ENCODE data around the gene ATG4D. TPM values are rescaled to one million over a fixed set of nuclear protein-coding genes. Genes with fewer than 3 reads are reported as not detected.

ATG4D gene
- total RNA-seq, 1 experiment from 2014 or later, result 7.0 TPM

DNA sequence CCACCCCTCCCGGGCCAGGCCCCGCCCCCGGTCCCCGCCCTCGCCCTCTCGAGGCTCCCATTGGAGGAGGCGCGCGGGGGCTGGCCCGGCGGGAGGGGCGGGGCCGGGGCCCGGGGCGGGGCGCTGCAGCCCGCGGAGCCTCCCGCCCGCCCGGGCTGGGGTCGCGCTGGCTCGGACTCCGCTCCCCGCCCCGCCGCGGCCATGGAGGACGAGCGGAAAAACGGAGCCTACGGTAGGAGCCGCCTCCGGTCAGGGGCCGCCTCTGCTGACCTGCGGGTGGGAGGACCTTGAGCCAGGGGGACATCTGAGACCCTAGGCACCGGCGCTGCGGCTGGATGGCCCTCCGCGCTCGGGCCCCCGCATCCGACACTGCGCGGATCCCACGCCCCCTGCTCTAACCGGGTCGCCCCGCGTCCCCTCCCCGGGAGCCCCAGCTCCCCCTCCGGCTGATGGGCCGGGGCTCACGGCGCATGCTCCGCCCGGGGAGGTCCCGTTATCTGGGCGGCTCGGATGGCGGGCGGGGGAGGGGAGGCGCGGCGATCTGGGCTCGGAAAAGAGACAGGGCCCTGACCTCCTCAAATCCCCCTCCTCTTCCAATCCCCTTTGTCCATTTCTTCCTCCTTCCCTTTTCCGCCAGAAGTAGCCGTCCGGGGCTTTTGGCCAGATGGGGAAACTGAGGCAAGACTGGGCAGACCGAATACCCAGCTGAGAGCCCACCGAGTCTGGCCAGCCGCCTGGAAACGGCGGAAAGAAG is 58.8 kb downstream of the ATG4D start:
- peak overlapping the region; percentile 69 for H3K4me2 ChIP-seq (ENCODE audit: low read depth, low read length, poor library complexity, severe bottlenecking)
- H3K4me1 ChIP-seq (ENCODE audit: low read length), result peaks cover 22% of the 10 kb centered on the region

More for the DNA sequence above, 58.8 kb downstream of the ATG4D start:
- H3K4me3 ChIP-seq (ENCODE audit: low read length), result peak overlapping the region; percentile 76
- H4K20me1 ChIP-seq (ENCODE audit: insufficient read depth, low read depth, low read length), result no peaks in the 10 kb centered on the region
- H3K79me2 ChIP-seq (ENCODE audit: low read length), result peaks cover 29% of the 10 kb centered on the region
- peak overlapping the region; percentile 91 for H3K27ac ChIP-seq (ENCODE audit: low read length)
- peak; percentile 95 for DNase-seq
- no peaks in the 10 kb centered on the region for H3K27me3 ChIP-seq (ENCODE audit: low read length)
- no peaks in the 10 kb centered on the region for H3K9me2 ChIP-seq (replicated peaks; ENCODE audit: insufficient read depth, low read length)
- no peaks in the 10 kb centered on the region for H3K36me3 ChIP-seq (ENCODE audit: insufficient read depth, low read length)
- H3K9ac ChIP-seq (ENCODE audit: low read length), result peak overlapping the region; percentile 95
- H3K9me3 ChIP-seq (ENCODE audit: low read length), result no peaks in the 10 kb centered on the region
- no peak overlapping the region for H2AFZ ChIP-seq (ENCODE audit: low read length)

Small RNA genes lying within 50 kb of the gene (small RNA-seq; reads per million reads assigned to genes)
- gene MIR1238 (not detected), gene RNU7-140P (not detected)

Other genes starting within 250 kb of the ATG4D start
- gene ZGLP1, start 234.1 kb upstream of the ATG4D start, total RNA-seq (2014; rRNA removed; shearing (Covaris generic); ENCODE audit: low replicate concordance), result 5.3 and 7.1 TPM in 2 replicates
- gene FDX2, start 227.9 kb upstream of the ATG4D start, total RNA-seq (2014; rRNA removed; shearing (Covaris generic); ENCODE audit: low replicate concordance), result 11.9 and 23.2 TPM in 2 replicates
- 13.2 and 19.6 TPM in 2 replicates for gene RAVER1, start 210.4 kb upstream of the ATG4D start, total RNA-seq (2014; rRNA removed; shearing (Covaris generic); ENCODE audit: low replicate concordance)
- gene ICAM3, start 204.3 kb upstream of the ATG4D start, total RNA-seq (2014; rRNA removed; shearing (Covaris generic); ENCODE audit: low replicate concordance), result 92.1 and 206 TPM in 2 replicates
- 108 and 158 TPM in 2 replicates for gene TYK2, start 163.3 kb upstream of the ATG4D start, total RNA-seq (2014; rRNA removed; shearing (Covaris generic); ENCODE audit: low replicate concordance)
- 86.3 and 225 TPM in 2 replicates for gene CDC37, start 140.4 kb upstream of the ATG4D start, total RNA-seq (2014; rRNA removed; shearing (Covaris generic); ENCODE audit: low replicate concordance)
- gene PDE4A, start 123.4 kb upstream of the ATG4D start, total RNA-seq (2014; rRNA removed; shearing (Covaris generic); ENCODE audit: low replicate concordance), result 2.6 and 2.9 TPM in 2 replicates
- gene KEAP1, start 40.5 kb upstream of the ATG4D start, total RNA-seq (2014; rRNA removed; shearing (Covaris generic); ENCODE audit: low replicate concordance), result 25.0 and 53.9 TPM in 2 replicates
- not detected in 2 replicates for gene S1PR5, start 26.5 kb upstream of the ATG4D start, total RNA-seq (2014; rRNA removed; shearing (Covaris generic); ENCODE audit: low replicate concordance)
- gene KRI1, start 22.1 kb downstream of the ATG4D start, total RNA-seq (2014; rRNA removed; shearing (Covaris generic); ENCODE audit: low replicate concordance), result 30.0 and 41.7 TPM in 2 replicates
- 2.3 and 3.7 TPM in 2 replicates for gene CDKN2D, start 25.1 kb downstream of the ATG4D start, total RNA-seq (2014; rRNA removed; shearing (Covaris generic); ENCODE audit: low replicate concordance)
- gene AP1M2, start 43.4 kb downstream of the ATG4D start, total RNA-seq (2014; rRNA removed; shearing (Covaris generic); ENCODE audit: low replicate concordance), result not detected in 2 replicates
- gene SLC44A2, start 81.6 kb downstream of the ATG4D start, total RNA-seq (2014; rRNA removed; shearing (Covaris generic); ENCODE audit: low replicate concordance), result 38.2 and 48.0 TPM in 2 replicates
- gene ILF3, start 110.4 kb downstream of the ATG4D start, total RNA-seq (2014; rRNA removed; shearing (Covaris generic); ENCODE audit: low replicate concordance), result 113 and 194 TPM in 2 replicates
- 28.2 and 44.4 TPM in 2 replicates for gene QTRT1, start 157.5 kb downstream of the ATG4D start, total RNA-seq (2014; rRNA removed; shearing (Covaris generic); ENCODE audit: low replicate concordance)
- 91.1 and 93.7 TPM in 2 replicates for gene DNM2, start 174.2 kb downstream of the ATG4D start, total RNA-seq (2014; rRNA removed; shearing (Covaris generic); ENCODE audit: low replicate concordance)

Measured in Karpas-422 (cell line).